ENCODE measurements around the gene DENR.
A peak's percentile ranks its signal among the peaks of the same experiment; 100 is the strongest.
"Not testable (repeated sequence)": the region's sequence is repeated elsewhere in the genome, so short reads cannot be mapped to it uniquely, and the experiment has no call there.

The DENR gene

GRCh38 chr12:122738571-122738970, 14.1 kb upstream of the DENR start:
- no peaks in the 10 kb centered on the region for H3K27me3 ChIP-seq (ENCODE audit: control insufficient read depth in 2 of 2, insufficient read depth in 2 of 2, low read length in 2 of 2)
- H3K9ac ChIP-seq (ENCODE audit: low read depth in 1 of 2, low read length in 2 of 2): no peak overlapping the region
- H3K4me3 ChIP-seq (ENCODE audit: low read length in 2 of 2): no peak overlapping the region
- H3K9me3 ChIP-seq (ENCODE audit: control insufficient read depth in 2 of 2, low read length in 2 of 2): no peaks in the 10 kb centered on the region
- no peak overlapping the region for H3K27ac ChIP-seq (ENCODE audit: low read depth in 2 of 2, low read length in 2 of 2)
- H3K4me1 ChIP-seq (ENCODE audit: control insufficient read depth in 2 of 2, insufficient read depth in 2 of 2, low read length in 2 of 2): no peaks in the 10 kb centered on the region
- no peaks in the 10 kb centered on the region for H3K36me3 ChIP-seq (ENCODE audit: control insufficient read depth in 2 of 2, insufficient read depth in 2 of 2, low read length in 2 of 2)

- Histone ChIP-seq H3K9me3 (ENCODE audit: control insufficient read depth in 2 of 2, low read length in 2 of 2) (no peaks in the 10 kb centered on the region), H3K27ac (ENCODE audit: low read depth in 2 of 2, low read length in 2 of 2) (no peak overlapping the region), H3K27me3 (ENCODE audit: control insufficient read depth in 2 of 2, insufficient read depth in 2 of 2, low read length in 2 of 2) (no peaks in the 10 kb centered on the region), H3K9ac (ENCODE audit: low read depth in 1 of 2, low read length in 2 of 2) (no peak overlapping the region), H3K4me3 (ENCODE audit: low read length in 2 of 2) (no peak overlapping the region), H3K36me3 (ENCODE audit: control insufficient read depth in 2 of 2, insufficient read depth in 2 of 2, low read length in 2 of 2) (no peaks in the 10 kb centered on the region), H3K4me1 (ENCODE audit: control insufficient read depth in 2 of 2, insufficient read depth in 2 of 2, low read length in 2 of 2) (no peaks in the 10 kb centered on the region)
Observed at GRCh38 chr12:122740351-122740750, 12.3 kb upstream of the DENR start.

DNA sequence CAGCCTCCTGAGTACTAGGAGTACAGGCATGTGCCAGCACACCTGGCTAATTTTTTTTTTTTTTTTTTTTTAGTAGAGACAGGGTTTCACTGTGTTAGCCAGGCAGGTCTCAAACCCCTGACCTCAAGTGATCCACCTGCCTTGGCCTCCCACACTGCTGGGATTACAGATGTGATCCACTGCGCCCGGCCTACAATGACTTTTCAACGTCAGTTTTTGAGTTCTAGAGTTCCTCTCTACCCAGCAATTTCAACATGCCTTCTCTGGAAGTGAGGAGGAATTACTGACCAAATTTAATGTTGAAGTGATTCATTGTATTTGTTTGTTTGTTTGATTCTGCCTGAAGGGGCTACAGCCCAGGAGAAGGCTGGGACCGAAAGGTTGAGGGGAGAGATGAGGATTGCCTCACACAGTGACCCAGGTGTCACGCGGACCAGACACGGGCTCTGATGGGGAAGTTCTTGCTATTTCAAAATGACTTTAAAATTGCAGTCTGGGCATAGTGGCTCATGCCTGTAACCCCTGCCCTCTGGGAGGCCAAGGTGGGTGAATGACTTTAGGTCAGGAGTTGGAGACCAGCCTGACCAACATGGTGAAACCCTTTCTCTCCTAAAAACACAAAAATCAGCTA, 8.6 kb upstream of the DENR start:
- H3K9me3 ChIP-seq (ENCODE audit: control insufficient read depth in 2 of 2, low read length in 2 of 2): no peaks in the 10 kb centered on the region
- no peak overlapping the region for H3K27ac ChIP-seq (ENCODE audit: low read depth in 2 of 2, low read length in 2 of 2)
- no peaks in the 10 kb centered on the region for H3K36me3 ChIP-seq (ENCODE audit: control insufficient read depth in 2 of 2, insufficient read depth in 2 of 2, low read length in 2 of 2)
- no peaks in the 10 kb centered on the region for H3K4me1 ChIP-seq (ENCODE audit: control insufficient read depth in 2 of 2, insufficient read depth in 2 of 2, low read length in 2 of 2)
- H3K4me3 ChIP-seq (ENCODE audit: low read length in 2 of 2): no peak overlapping the region
- no peaks in the 10 kb centered on the region for H3K27me3 ChIP-seq (ENCODE audit: control insufficient read depth in 2 of 2, insufficient read depth in 2 of 2, low read length in 2 of 2)
- no peak overlapping the region for H3K9ac ChIP-seq (ENCODE audit: low read depth in 1 of 2, low read length in 2 of 2)

GRCh38 chr12:122747224-122748135, 5.1 kb upstream of the DENR start:
- H3K9me3 ChIP-seq (ENCODE audit: control insufficient read depth in 2 of 2, low read length in 2 of 2): no peaks in the 10 kb centered on the region
- H3K4me1 ChIP-seq (ENCODE audit: control insufficient read depth in 2 of 2, insufficient read depth in 2 of 2, low read length in 2 of 2): no peaks in the 10 kb centered on the region
- no peaks in the 10 kb centered on the region for H3K27me3 ChIP-seq (ENCODE audit: control insufficient read depth in 2 of 2, insufficient read depth in 2 of 2, low read length in 2 of 2)
- no peaks in the 10 kb centered on the region for H3K36me3 ChIP-seq (ENCODE audit: control insufficient read depth in 2 of 2, insufficient read depth in 2 of 2, low read length in 2 of 2)
- no peak overlapping the region for H3K9ac ChIP-seq (ENCODE audit: low read depth in 1 of 2, low read length in 2 of 2)
- H3K4me3 ChIP-seq (ENCODE audit: low read length in 2 of 2): no peak overlapping the region
- H3K27ac ChIP-seq (ENCODE audit: low read depth in 2 of 2, low read length in 2 of 2): no peak overlapping the region

DNA sequence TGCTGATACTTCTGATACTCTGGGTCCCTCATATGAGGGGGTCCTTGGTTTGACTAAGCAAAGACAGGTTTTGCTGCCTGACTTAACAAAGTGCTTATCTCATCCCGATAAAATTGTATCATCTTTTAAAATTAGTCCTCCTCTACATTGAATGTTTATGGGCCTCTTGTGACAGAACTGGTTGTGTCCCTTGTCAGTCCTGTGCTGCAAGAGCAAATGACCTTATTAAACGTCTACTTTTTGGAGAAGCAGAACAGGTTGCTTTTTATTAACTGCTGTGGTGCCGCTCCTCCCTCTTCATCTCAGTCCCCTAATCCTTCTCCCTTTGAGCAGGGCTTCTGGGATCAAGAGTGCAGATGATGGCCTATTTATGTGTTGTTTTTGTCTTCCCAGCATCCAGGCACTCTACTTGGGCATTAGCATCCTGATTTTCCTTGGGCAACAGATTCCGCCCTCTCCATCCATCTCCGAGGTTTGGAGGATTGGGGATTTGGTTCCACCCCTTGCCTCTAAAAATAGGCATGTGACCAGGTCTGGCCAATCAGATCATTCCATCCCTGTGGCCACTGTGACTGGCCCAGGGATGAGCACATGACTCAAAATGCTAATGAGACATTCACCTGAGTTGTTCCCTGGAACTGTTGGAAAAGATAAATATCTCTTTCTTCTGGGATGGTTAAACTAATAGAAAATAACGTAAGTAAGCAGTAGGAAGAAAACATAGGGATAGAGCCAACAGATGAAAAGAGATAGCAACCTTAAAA, 2.9 kb upstream of the DENR start:
- Histone ChIP-seq H3K27me3 (ENCODE audit: control insufficient read depth in 2 of 2, insufficient read depth in 2 of 2, low read length in 2 of 2) (no peaks in the 10 kb centered on the region), H3K4me1 (ENCODE audit: control insufficient read depth in 2 of 2, insufficient read depth in 2 of 2, low read length in 2 of 2) (peaks cover 8 to 11% of the 10 kb centered on the region in 2 donors), H3K4me3 (ENCODE audit: low read length in 2 of 2) (no peak overlapping the region), H3K27ac (ENCODE audit: low read depth in 2 of 2, low read length in 2 of 2) (no peak overlapping the region), H3K9me3 (ENCODE audit: control insufficient read depth in 2 of 2, low read length in 2 of 2) (no peaks in the 10 kb centered on the region), H3K36me3 (ENCODE audit: control insufficient read depth in 2 of 2, insufficient read depth in 2 of 2, low read length in 2 of 2) (peaks cover 4 to 7% of the 10 kb centered on the region in 2 donors), H3K9ac (ENCODE audit: low read depth in 1 of 2, low read length in 2 of 2) (no peak overlapping the region)

GRCh38 chr12:122750781-122751515, 1.7 kb upstream of the DENR start:
- Histone ChIP-seq H3K4me1 (ENCODE audit: control insufficient read depth in 2 of 2, insufficient read depth in 2 of 2, low read length in 2 of 2) (peaks cover 8 to 11% of the 10 kb centered on the region in 2 donors), H3K36me3 (ENCODE audit: control insufficient read depth in 2 of 2, insufficient read depth in 2 of 2, low read length in 2 of 2) (peaks cover 7 to 11% of the 10 kb centered on the region in 2 donors)
- H3K4me3 ChIP-seq (ENCODE audit: low read length in 2 of 2); H3K9ac ChIP-seq (ENCODE audit: low read depth in 1 of 2, low read length in 2 of 2); H3K27ac ChIP-seq (ENCODE audit: low read depth in 2 of 2, low read length in 2 of 2); H3K27me3 ChIP-seq (ENCODE audit: control insufficient read depth in 2 of 2, insufficient read depth in 2 of 2, low read length in 2 of 2); H3K9me3 ChIP-seq (ENCODE audit: control insufficient read depth in 2 of 2, low read length in 2 of 2): not testable (repeated sequence)

GRCh38 chr12:122753319-122753650, 661 bp downstream of the DENR start:
- Histone ChIP-seq H3K4me3 (ENCODE audit: low read length in 2 of 2) (peak overlapping the region; percentile 75), H3K27ac (ENCODE audit: low read depth in 2 of 2, low read length in 2 of 2) (peak overlapping the region in 1 of 2 donors; percentile 74), H3K4me1 (ENCODE audit: control insufficient read depth in 2 of 2, insufficient read depth in 2 of 2, low read length in 2 of 2) (peaks cover 8 to 11% of the 10 kb centered on the region in 2 donors), H3K27me3 (ENCODE audit: control insufficient read depth in 2 of 2, insufficient read depth in 2 of 2, low read length in 2 of 2) (no peaks in the 10 kb centered on the region), H3K36me3 (ENCODE audit: control insufficient read depth in 2 of 2, insufficient read depth in 2 of 2, low read length in 2 of 2) (peaks cover 19 to 30% of the 10 kb centered on the region in 2 donors), H3K9me3 (ENCODE audit: control insufficient read depth in 2 of 2, low read length in 2 of 2) (no peaks in the 10 kb centered on the region), H3K9ac (ENCODE audit: low read depth in 1 of 2, low read length in 2 of 2) (peak overlapping the region; percentile 74 to 82)

- no peak overlapping the region for H3K27ac ChIP-seq (ENCODE audit: low read depth in 2 of 2, low read length in 2 of 2)
- H3K9me3 ChIP-seq (ENCODE audit: control insufficient read depth in 2 of 2, low read length in 2 of 2): no peaks in the 10 kb centered on the region
- H3K4me1 ChIP-seq (ENCODE audit: control insufficient read depth in 2 of 2, insufficient read depth in 2 of 2, low read length in 2 of 2): peaks cover 8 to 11% of the 10 kb centered on the region in 2 donors
- H3K36me3 ChIP-seq (ENCODE audit: control insufficient read depth in 2 of 2, insufficient read depth in 2 of 2, low read length in 2 of 2): peaks cover 22 to 42% of the 10 kb centered on the region in 2 donors
- no peaks in the 10 kb centered on the region for H3K27me3 ChIP-seq (ENCODE audit: control insufficient read depth in 2 of 2, insufficient read depth in 2 of 2, low read length in 2 of 2)
- H3K9ac ChIP-seq (ENCODE audit: low read depth in 1 of 2, low read length in 2 of 2): no peak overlapping the region
- no peak overlapping the region for H3K4me3 ChIP-seq (ENCODE audit: low read length in 2 of 2)
Observed at GRCh38 chr12:122754790-122755189, 2.2 kb downstream of the DENR start.

DNA sequence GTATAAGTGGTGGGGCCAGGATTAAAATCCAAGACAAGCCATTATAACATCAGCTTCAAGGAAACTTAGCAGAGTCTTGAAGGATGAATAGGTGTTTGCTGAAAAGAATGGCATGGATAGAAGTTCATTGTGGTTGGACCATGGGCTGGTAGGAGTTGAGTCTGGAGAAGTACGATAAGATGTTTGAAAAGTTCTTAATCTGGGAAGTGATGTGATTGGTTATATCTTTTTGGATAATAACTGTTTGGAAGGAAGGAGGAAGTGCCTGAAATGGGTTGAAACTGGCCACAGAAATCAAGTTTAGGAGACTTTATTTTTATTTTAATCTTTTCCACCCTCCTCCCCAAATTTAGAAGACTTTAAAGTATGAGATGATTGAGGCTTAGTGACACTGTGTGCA, 4.9 kb downstream of the DENR start:
- Histone ChIP-seq H3K9ac (ENCODE audit: low read depth in 1 of 2, low read length in 2 of 2) (no peak overlapping the region), H3K36me3 (ENCODE audit: control insufficient read depth in 2 of 2, insufficient read depth in 2 of 2, low read length in 2 of 2) (peaks cover 22 to 55% of the 10 kb centered on the region in 2 donors), H3K4me3 (ENCODE audit: low read length in 2 of 2) (no peak overlapping the region), H3K9me3 (ENCODE audit: control insufficient read depth in 2 of 2, low read length in 2 of 2) (no peaks in the 10 kb centered on the region), H3K27ac (ENCODE audit: low read depth in 2 of 2, low read length in 2 of 2) (no peak overlapping the region), H3K27me3 (ENCODE audit: control insufficient read depth in 2 of 2, insufficient read depth in 2 of 2, low read length in 2 of 2) (no peaks in the 10 kb centered on the region), H3K4me1 (ENCODE audit: control insufficient read depth in 2 of 2, insufficient read depth in 2 of 2, low read length in 2 of 2) (peaks cover 8 to 11% of the 10 kb centered on the region in 2 donors)

Data from mucosa of rectum (tissue), 2 donors.